IPS-NIHi7 (cell line): ENCODE data around the gene TES.
"Not testable (repeated sequence)": the region's sequence is repeated elsewhere in the genome, so short reads cannot be mapped to it uniquely, and the experiment has no call there.

Experiments used
- DNase-seq: peaks from one replicate; pipeline ENCODE4 v3.0.0; 2012; ENCODE audit warnings: mixed read lengths; ENCODE audit errors: extremely low spot score

The TES gene

DNA sequence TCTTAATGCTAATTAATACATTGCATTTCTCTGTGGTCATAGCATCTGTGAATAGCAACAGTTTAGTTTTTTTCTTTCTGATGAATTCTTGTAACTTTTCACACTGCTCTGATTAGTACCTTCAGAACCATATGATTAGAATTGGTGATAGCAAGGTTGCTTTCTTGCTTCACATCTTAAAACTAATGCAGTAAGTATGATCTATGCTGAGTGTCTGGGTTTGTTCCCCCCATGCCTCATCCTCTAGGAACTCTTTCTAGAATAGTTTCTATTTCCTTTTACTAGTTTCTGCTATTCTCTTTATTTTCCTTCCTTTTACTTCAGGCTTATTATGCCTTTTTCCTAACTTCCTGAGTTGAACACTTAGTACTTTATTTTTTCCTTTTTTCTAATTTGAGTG lies 32.4 kb downstream of the TES start:
- no peak for DNase-seq

- not testable (repeated sequence) for DNase-seq
Observed at GRCh38 chr7:116244803-116245202, 34.5 kb downstream of the TES start.

GRCh38 chr7:116246357-116246756 lies 36.0 kb downstream of the TES start:
- DNase-seq: no peak

GRCh38 chr7:116249969-116250553 lies 39.7 kb downstream of the TES start:
- peak; percentile 57 for DNase-seq

- DNase-seq: no peak
Observed at GRCh38 chr7:116251675-116252074, 41.3 kb downstream of the TES start.

DNA sequence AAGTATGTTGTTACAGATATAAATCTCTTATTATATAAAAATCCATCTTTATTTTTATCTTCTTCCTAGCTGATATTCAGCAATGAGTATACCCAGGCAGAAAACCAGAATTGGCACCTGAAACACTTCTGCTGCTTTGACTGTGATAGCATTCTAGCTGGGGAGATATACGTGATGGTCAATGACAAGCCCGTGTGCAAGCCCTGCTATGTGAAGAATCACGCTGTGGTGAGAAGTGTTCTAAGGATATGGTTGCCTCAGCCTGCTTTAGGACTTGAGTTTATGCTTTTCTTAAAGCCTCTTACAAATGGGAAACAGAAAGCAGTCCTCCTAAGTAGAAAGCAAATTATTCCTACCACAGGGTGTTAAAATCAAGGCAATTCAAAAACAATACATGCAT lies 41.9 kb downstream of the TES start:
- DNase-seq: no peak

GRCh38 chr7:116257156-116257555 lies 46.8 kb downstream of the TES start:
- DNase-seq: no peak

DNA sequence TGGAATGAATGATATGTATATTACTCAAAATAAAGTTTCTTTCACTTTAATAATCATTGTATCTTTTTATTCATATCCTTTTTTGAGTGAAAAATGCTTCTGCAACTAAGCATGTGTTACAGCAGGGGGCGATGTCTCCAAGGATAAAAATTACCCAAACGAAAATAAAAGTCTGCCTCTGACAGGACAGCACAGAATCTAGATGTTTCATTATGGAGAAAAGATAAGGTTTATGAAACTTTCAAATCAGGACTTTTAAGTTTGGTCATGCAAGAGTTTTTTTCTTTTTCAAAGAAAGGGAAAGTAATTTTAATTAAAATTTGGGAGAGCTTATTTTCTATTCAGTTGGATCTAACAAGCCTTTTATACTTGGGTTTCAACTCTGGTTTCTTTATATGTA lies 48.4 kb downstream of the TES start:
- DNase-seq: peak; percentile 23

GRCh38 chr7:116259156-116259870 lies 49.0 kb downstream of the TES start:
- no peak for DNase-seq

DNA sequence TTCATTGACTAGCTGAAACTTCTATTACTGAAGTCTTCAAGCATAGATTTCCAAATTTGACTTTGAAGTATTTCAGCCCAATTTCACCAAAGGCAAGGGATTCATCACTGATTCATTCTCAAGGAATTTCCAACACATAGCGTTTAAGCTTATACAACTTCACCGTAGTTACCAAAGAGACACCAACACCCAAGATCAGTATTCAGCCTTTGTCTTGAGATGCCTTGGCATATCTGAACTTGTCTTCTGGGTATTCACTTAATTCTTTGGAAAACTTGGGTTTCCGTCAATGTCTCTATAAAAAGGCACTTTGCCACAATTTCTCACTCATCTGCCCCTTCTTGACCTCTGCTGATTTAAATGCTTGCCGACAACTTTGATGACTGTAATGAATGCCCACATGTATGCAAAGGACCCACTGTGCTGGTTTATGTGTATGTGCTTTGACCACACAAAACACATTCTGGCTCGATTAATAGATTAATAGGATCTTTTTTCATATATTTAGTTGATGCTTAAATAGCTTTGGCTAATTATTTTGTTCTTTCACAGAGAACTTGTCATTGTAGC lies 49.6 kb downstream of the TES start:
- DNase-seq: no peak

DNA sequence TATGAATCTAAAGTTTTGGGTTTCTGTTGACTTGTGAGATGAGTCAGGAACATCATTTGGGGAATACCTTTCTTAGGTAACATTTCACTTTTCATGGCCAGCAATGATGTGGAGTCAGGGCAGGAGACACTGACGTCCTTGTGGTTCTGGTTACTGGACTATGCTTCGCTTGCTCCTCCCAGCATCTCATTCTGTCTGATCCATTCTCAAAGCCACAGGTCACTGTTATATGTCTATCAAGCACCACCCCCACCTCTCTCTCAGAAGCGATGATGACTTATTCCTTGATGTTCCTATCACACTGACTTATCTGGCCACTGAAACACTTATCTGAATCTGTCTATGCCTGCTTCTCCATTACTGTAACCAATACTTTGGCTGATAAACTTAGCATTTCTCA lies 51.6 kb downstream of the TES start:
- DNase-seq: no peak

GRCh38 chr7:116265881-116266280 lies 55.5 kb downstream of the TES start:
- no peak for DNase-seq

DNA sequence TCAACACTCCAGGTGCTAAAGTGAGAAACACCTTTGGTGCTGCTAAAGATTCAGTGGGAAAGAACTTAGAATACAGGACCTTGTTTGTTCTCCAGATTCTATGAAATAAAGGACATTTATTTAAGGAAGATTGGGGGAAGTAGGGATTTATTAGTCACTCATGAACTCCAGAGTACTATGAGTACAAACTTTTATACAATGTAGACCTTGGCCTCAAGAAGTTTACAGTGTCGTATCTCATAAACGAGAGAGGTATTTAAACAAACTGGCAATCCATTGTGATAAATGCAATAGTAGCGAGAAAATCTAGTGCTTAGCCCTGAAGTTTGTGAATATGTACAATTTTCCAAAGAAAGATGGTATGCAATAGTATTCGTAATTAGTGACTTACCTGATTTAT lies 59.1 kb downstream of the TES start:
- DNase-seq: no peak

DNA sequence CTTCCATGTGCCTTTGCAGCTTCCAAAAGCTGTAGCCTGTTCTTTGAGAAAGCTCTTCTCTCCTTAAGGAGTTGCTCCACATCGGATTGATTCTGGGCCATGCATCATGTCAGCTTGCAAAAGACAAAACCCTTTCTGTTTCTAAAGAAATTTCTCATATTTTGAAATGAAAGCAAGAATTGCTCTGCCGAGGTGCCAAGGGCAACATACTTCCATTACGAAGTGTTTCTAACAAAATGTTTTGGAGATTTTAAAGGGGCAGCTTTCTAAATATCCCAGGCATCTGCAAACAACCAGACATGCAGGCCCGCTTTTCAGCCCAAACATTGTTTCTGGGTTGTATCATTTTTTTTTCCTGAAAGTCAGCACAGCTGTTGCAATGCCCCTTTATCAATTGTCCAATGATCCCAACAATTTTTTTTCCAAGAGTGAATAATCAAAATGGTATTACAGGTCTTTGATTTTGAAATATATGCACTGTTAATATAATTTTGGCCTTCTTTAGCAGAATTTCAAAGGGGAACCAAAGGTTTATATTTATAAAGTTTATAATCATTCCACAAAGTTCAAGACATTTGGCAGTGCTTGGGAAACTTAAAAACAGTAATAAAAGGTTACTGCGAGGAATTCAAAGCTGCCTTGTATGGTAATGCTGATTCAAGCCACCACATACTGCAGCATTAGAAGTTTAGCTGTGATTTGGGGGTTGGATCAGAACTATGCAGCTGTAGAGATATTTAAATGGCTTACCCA lies 61.0 kb downstream of the TES start:
- no peak for DNase-seq

- DNase-seq: no peak
Observed at GRCh38 chr7:116271963-116272886, 61.9 kb downstream of the TES start.

GRCh38 chr7:116273283-116273917 lies 63.1 kb downstream of the TES start:
- no peak for DNase-seq

DNA sequence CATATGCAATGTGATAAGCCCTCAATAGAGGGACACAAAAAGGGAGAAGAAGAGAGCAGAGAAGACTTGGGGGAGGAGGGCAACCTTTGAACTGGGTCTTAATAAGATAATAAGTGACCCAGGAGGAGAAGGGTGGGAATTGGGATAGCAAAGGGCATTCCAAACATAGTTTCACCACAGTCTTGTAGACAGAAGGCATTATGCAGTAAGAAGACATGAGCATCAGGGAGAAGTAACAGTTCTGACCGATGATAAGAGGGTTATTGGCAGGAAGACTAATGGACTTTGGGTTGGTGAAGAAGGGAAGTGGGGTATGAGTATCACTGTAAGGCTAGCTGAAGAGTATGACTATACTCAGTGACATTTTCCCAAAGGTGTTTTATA lies 63.6 kb downstream of the TES start:
- DNase-seq: no peak

DNA sequence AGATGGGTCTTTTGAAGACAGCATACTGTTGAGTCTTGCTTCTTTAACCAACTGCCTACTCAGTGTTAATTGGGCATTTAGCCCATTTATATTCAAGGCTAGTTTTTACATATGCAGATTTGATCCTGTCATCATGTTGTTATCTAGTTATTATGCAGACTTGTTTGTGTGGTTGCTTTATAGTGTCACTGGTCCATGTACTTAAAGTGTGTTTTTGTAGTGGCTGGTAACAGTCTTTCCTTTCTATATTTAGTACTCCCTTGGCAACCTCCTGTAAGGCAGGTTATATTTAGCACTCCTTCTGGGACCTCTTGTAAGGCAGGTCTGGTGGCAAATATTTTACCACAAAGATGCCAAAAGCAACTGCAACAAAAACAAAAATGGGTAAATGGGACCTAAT lies 66.7 kb downstream of the TES start:
- no peak for DNase-seq

GRCh38 chr7:116279217-116279616 lies 68.9 kb downstream of the TES start:
- DNase-seq: no peak

- no peak for DNase-seq
Observed at GRCh38 chr7:116280803-116281202, 70.5 kb downstream of the TES start.

GRCh38 chr7:116283595-116284204 lies 73.4 kb downstream of the TES start:
- no peak for DNase-seq
